BE2C (cell line): ENCODE data around the gene CPNE8.

Experiments
- DNase-seq: peaks from one replicate; pipeline ENCODE4 v3.0.0-alpha.2; 2020
- H3K27me3 ChIP-seq: fragments of 250-450 bp; sonication (Bioruptor Pico); 2 replicates; pipeline ENCODE4 v1.5.1; 2020; ENCODE audit warnings: mild to moderate bottlenecking
- H3K36me3 ChIP-seq: fragments of 250-450 bp; sonication (Bioruptor Pico); 2 replicates; pipeline ENCODE4 v1.5.1; 2020; ENCODE audit warnings: mild to moderate bottlenecking
- H3K4me1 ChIP-seq: fragments of 250-450 bp; sonication (Bioruptor Pico); 2 replicates; pipeline ENCODE4 v1.5.1; 2020
- H3K4me3 ChIP-seq: 2 replicates; pipeline ENCODE4 v1.5.1; 2011; ENCODE audit warnings: low read depth, low read length
- H3K9me3 ChIP-seq: fragments of 250-450 bp; sonication (Bioruptor Pico); 2 replicates; pipeline ENCODE4 v1.5.1; 2020
- CTCF ChIP-seq: IDR thresholded peaks from 2 replicates; pipeline ENCODE4 v1.5.1; 2012; ENCODE audit warnings: mild to moderate bottlenecking, low read depth, low read length

CPNE8 gene

GRCh38 chr12:38811814-38812356 is 93.5 kb downstream of the CPNE8 start:
- Histone ChIP-seq H3K27me3 (no peaks in the 10 kb centered on the region), H3K9me3 (no peaks in the 10 kb centered on the region), H3K4me3 (no peak overlapping the region), H3K36me3 (no peaks in the 10 kb centered on the region), H3K4me1 (no peaks in the 10 kb centered on the region)
- DNase-seq, result no peak
- TF ChIP-seq CTCF, result no peak

GRCh38 chr12:38809832-38810231 is 95.6 kb downstream of the CPNE8 start:
- Histone ChIP-seq H3K36me3 (no peaks in the 10 kb centered on the region), H3K27me3 (no peaks in the 10 kb centered on the region), H3K4me1 (no peaks in the 10 kb centered on the region), H3K9me3 (no peaks in the 10 kb centered on the region), H3K4me3 (no peak overlapping the region)
- no peak for DNase-seq
- TF ChIP-seq CTCF, result no peak

- no peaks in the 10 kb centered on the region for H3K4me1 ChIP-seq
- no peaks in the 10 kb centered on the region for H3K36me3 ChIP-seq
- no peak for DNase-seq
- no peak for TF ChIP-seq CTCF
- H3K4me3 ChIP-seq, result no peak overlapping the region
- no peaks in the 10 kb centered on the region for H3K27me3 ChIP-seq
- no peaks in the 10 kb centered on the region; the same call in 1 of the 2 replicates for H3K9me3 ChIP-seq
Measured at GRCh38 chr12:38788106-38788505, 117.3 kb downstream of the CPNE8 start.

GRCh38 chr12:38785381-38785780 is 120.0 kb downstream of the CPNE8 start:
- no peak for DNase-seq
- Histone ChIP-seq H3K4me1 (no peaks in the 10 kb centered on the region), H3K27me3 (no peaks in the 10 kb centered on the region), H3K4me3 (no peak overlapping the region), H3K36me3 (no peaks in the 10 kb centered on the region), H3K9me3 (no peaks in the 10 kb centered on the region)
- TF ChIP-seq CTCF, result no peak

- Histone ChIP-seq H3K27me3 (no peaks in the 10 kb centered on the region), H3K36me3 (no peaks in the 10 kb centered on the region), H3K9me3 (no peaks in the 10 kb centered on the region), H3K4me1 (no peaks in the 10 kb centered on the region), H3K4me3 (no peak overlapping the region)
- no peak for DNase-seq
- no peak for TF ChIP-seq CTCF
Measured at GRCh38 chr12:38783304-38783703, 122.1 kb downstream of the CPNE8 start.

- DNase-seq, result no peak
- TF ChIP-seq CTCF, result no peak
- Histone ChIP-seq H3K36me3 (no peaks in the 10 kb centered on the region), H3K4me1 (no peaks in the 10 kb centered on the region), H3K9me3 (no peaks in the 10 kb centered on the region), H3K4me3 (no peak overlapping the region), H3K27me3 (no peaks in the 10 kb centered on the region)
Measured at GRCh38 chr12:38782359-38782758, 123.0 kb downstream of the CPNE8 start.
